ENCODE results near the gene MESP2.
"Not testable (repeated sequence)": the region's sequence is repeated elsewhere in the genome, so short reads cannot be mapped to it uniquely, and the experiment has no call there.

The MESP2 gene

GRCh38 chr15:89781891-89782618 is 5.9 kb downstream of the MESP2 start:
- peak in 1 of 2 donors; percentile 37 for DNase-seq

- DNase-seq: not testable (repeated sequence)
These were observed 6.5 kb downstream of the MESP2 start for GRCh38 chr15:89782619-89782950.

DNA sequence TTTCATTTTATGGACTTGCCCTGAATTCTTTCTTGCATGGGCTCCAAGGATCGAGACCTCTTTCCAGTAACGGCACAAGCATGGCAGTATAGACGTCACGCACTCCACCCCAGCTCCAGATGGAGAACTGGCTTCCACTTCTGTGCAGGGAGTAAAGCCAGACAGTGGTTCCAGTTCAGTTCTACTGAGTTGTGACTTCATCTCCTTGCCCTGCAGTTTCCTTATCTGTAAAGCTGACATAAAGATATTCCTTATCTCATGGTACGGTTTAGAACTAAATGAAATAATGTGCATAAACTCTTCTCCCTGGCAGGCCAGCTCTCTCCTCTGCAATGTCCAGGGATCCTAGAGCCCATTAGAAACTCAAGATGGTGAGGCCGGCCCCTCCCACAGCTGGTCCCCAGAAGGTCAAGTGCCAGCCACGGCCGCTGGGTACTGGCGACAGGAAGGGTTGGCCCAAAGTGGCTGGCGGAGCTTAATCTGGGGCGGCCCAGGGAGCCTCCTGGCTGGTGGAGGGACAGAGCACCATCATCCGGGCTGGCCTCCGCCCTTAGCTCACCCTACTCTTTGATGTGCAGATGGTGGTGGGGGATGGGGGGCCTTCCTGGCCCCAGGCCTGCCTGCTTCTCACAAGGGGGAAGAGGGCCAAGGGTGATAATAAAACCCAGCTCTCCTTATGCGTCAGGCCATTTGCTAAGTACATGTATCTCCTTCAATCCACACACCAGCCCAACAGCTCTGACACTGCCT is 7.2 kb downstream of the MESP2 start:
- no peak for DNase-seq

DNA sequence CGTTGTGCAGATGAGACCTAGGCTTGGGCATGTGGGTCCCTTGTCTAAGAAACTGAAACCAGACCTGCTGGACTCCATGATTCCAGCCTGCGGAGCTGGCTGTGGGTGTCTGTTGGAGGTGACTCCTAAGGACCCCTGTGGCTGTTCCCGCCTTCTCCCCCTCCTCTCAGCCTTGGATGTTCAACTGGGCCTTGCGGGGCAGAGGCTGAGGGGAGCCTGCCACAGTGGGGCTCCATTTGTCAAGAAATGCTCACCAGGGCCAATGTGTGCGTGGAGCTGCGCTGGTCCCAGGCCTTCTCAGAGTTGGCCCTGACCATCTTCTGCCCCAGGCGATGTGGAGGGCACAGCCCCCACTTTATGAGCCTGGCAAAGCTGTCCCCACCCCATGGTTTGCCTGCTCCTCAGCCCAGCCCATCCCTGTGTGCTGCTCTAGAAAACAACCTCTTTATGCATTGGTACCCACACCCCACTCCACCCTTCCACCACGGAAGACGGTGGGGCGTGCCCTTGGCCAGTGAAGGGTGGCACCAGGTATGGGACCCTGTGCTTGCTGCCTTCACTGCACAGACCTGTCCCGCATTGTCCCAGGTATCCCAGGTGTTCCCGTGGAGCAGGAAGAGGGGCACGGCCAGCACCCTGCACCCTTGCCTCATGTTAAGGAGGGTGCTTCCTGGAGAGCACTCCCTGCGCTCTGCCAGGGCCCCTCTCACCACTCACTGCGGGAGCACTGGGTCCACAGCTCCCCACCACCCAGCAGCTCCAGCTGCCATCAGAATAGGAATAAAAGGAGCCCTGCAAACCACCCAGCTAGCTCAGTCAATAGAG is 7.9 kb downstream of the MESP2 start:
- DNase-seq: no peak

DNA sequence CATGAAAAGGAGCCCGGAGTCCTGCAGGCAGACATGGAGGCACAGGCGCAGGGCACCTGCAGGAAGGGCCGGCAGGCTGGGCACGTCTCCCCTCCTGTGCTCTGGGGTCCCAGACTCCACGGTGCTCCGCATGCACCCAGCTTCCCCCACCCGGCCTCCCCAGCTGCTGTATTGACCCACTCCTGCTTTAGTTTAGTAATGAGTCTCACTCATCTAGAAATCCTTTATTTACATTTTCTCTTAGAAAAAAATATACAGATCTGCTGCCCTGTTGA is 8.5 kb downstream of the MESP2 start:
- DNase-seq: no peak

GRCh38 chr15:89785064-89785773 is 9.1 kb downstream of the MESP2 start:
- no peak for DNase-seq

GRCh38 chr15:89785774-89786140 is 9.6 kb downstream of the MESP2 start:
- DNase-seq: no peak

GRCh38 chr15:89787944-89788343 is 11.8 kb downstream of the MESP2 start:
- DNase-seq: no peak

DNA sequence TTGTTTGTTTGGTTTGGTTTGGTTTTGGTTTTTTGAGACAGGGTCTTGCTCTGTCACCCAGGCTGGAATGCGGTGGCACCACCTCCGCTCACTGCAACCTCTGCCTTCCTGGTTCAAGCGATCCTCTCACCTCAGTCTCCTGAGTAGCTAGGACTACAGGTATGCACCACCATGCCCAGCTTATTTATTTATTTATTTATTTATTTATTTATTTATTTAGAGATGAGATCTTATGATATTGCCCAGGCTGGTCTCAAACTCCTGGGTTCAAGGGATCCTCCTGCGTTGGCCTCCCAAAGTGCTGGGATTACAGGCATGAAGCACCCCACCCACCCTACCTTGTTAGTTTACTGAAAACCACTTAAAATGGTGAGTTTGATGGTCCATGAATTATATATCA is 12.5 kb downstream of the MESP2 start:
- not testable (repeated sequence) for DNase-seq

- no peak for DNase-seq
These were observed 14.1 kb downstream of the MESP2 start for GRCh38 chr15:89790206-89790605.

- no peak for DNase-seq
These were observed 14.5 kb downstream of the MESP2 start for GRCh38 chr15:89790661-89791060.

DNA sequence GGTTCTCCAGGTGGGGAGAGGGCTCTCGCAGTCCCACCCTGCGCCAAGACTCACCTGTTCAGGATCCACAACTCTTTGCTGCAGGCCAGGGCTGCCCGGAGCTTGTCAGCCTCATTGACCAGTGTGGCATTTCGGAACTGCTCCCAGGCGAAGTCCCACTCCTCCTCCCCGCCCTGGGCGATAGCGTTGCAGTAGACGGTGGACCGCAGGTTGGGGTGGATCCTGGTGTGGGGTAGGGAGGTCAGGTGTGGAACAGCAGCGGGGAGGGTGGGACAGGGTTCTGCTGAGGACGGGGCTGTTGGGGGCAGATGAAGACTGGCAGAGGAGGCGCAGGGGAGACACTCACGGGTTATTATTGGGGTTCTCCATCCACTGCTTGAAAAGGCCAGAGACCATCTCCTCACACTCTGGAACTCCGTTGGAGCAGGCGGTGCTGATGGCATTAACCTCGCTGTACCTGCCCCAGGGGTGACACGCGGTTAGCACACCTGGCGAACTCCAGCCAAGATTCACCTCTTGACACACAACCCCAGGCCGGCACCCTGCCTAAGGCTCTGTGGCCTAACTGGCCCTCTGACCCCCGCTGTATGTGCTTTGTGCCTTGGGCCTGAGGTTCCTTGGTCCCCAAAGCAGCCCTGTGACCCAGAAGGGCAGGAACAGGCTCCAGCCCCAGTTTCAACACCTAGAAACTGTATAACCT is 16.1 kb downstream of the MESP2 start:
- no peak for DNase-seq

DNA sequence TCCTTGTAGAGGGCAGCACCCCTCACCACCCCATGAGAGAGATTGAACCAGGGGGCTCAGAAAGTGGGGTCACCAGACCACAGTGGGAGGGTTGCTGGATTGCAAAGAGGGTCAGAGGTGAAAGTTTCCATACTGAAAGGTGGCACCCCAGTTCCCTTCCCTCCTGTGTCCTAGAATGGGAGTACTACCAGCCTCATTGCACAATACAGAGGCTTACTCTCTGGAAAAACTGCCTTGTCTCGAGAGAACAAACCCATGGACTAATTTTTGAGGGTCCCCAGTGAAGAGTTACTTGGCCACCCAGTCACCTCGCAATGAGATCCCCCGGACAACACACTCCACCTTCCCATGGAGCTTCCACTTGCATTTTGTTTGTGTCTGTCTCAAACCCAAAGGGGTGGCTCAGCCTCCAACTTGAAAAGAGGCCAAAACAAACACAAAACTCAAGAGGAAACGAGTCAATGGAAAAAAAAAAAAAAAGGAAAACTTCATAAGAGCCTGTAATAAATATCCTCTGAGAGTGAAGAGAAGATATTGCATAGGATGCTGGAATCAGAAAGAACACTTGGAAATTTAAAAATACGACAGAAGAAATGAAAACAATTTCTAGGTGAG is 18.6 kb downstream of the MESP2 start:
- no peak for DNase-seq

- DNase-seq: no peak
These were observed 19.9 kb downstream of the MESP2 start for GRCh38 chr15:89795996-89796395.

DNA sequence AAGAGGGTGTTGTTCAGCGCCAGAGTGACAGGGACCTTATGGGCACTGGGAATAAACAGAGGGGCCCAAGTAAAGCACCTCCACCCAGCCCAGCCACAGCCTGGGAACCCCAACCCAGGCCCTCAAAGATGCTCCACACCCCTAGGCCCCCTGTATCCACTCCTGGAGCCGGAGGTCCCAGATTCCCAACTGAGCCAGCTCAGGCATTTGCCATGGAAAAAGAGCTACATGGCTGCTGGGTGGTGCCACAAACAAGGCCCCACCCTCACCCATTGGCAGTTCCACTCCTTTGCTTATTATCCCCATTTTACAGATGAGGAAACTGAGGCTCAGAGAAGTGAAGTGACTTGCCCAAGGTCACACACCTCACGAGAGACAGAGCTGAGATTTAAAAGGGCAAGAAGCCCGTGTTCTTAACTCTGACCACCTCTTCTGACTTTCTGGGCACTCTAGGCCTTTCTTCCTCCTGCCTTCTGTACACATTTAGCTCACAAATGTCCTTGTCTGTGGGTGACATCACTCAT is 21.6 kb downstream of the MESP2 start:
- no peak for DNase-seq

DNA sequence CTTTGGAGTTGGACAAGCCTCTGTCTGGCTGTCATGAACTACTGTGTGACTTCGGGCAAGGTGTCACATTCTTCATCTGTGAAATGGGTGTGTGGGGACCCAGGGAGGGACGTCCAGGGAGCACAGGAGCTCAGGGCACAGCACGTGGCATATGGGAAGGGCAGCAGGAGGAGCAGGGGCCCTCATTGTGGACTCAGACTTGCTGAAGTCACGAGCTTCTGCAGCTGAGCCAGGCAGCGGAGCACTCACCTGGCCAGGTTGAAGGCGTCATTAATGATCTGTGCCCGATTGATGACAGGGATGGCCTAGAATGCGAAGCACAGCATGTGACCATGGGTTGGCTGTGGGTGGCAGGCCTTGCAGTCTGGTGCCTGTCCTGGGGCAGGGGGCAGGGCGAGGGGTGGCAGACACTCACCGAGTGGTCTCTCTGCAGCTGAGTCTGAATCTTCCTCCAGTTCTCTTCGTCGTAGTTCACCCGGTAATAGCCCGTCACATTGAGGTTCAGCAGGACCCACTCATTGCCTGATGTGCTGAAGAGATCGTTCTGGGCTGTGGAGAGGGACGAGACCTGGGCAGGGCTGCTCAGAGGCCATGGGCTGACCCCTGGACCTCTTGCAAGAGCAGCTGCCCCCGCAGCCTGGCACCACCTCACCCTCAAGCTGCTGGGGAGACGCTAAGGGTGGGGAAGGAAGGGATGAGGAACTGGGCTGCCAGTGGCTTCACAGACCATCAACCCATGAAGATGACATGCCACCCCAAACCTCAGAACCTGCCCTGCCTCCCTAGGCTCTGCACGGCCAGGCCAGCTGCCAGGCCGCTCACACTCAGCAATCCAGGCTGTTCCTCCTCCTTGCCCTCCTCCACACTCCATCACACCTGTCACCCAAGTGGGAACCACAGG is 23.1 kb downstream of the MESP2 start:
- DNase-seq: no peak

- no peak for DNase-seq
These were observed 23.9 kb downstream of the MESP2 start for GRCh38 chr15:89799918-89800498.

DNA sequence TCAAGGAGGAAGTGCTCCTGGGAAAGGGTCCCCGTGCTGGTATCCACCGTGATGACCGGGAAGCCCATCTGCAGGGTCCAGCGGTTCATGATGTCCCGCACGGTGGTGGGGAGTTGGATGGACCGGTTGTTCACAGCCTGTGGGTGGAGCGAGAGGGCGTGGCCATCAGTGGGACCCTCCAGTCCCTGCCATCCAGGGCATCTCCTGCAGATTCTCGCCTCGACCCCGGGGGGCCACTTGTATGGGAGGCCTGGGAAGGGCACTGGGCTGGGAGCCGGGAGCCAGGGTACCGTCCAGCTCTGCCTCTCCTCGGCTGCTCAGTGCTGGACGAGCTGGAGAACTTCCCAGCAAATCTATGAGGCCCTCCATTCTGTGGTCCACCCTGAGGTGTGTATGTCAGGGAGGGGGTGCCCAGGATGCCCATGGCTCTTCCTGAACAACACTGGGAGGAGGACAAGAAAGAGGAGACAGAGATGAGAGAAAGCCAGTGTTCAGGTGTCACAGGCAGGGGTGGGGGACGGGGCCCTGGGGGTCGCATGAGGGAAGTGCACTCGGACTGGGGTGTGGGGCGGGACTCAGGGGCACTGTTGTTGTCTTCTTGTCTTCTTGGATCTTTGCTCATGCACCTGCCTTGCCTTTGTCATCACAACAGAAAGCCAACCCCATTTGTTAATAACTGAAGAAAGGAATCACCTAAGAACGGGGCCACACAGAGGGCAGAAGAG is 25.5 kb downstream of the MESP2 start:
- no peak for DNase-seq

- no peak for DNase-seq
These were observed 26.2 kb downstream of the MESP2 start for GRCh38 chr15:89802231-89802928.
